Measurements from ENCODE around the gene C9.

Gene C9

GRCh38 chr5:39376293-39376714 lies 12.0 kb upstream of the C9 start:
- Histone ChIP-seq H3K4me3 (no peak overlapping the region), H3K27ac (no peak overlapping the region)
- DNase-seq (ENCODE audit: low spot score) = no peak
- TF ChIP-seq, protein P1, sequence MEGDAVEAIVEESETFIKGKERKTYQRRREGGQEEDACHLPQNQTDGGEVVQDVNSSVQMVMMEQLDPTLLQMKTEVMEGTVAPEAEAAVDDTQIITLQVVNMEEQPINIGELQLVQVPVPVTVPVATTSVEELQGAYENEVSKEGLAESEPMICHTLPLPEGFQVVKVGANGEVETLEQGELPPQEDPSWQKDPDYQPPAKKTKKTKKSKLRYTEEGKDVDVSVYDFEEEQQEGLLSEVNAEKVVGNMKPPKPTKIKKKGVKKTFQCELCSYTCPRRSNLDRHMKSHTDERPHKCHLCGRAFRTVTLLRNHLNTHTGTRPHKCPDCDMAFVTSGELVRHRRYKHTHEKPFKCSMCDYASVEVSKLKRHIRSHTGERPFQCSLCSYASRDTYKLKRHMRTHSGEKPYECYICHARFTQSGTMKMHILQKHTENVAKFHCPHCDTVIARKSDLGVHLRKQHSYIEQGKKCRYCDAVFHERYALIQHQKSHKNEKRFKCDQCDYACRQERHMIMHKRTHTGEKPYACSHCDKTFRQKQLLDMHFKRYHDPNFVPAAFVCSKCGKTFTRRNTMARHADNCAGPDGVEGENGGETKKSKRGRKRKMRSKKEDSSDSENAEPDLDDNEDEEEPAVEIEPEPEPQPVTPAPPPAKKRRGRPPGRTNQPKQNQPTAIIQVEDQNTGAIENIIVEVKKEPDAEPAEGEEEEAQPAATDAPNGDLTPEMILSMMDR (IDR thresholded peaks at IDR 0.05) = peak; percentile 61

DNA sequence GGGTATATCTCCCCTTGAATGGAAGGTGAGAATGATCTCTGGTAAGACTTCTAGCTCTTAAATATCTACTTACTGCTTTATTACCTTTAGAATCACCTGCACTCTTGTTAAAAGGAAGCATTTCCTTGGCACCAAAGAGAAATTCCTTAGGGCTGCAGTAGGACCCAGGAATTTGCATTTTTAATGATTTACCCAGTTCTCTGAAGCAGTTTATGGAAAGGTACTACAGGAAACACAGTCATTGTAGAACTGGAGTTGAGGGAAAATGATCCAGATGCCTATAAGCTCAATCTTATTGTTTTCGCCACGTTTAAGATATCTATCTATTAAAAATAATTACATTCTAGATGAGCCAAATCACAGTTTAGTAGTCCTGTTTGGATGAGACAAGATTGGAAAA lies 9.5 kb upstream of the C9 start:
- TF ChIP-seq, protein P1 (IDR thresholded peaks at IDR 0.05) = no peak
- DNase-seq (ENCODE audit: low spot score) = no peak
- no peak overlapping the region for H3K27ac ChIP-seq
- no peak overlapping the region for H3K4me3 ChIP-seq

DNA sequence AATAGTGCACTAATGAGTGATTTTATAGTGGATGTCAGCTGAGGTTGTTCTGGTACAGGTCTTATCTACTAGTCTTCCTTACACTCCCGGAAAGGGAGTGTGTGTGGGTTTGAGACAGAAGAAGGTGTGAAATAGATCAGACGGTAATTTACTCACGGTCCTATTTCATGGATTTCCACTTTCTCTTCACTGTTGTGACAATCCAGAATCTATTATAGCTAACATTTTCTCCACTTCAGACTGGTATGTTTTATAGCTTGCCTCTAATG lies 7.0 kb upstream of the C9 start:
- DNase-seq (ENCODE audit: low spot score) = no peak
- Histone ChIP-seq H3K27ac (no peak overlapping the region), H3K4me3 (no peak overlapping the region)
- TF ChIP-seq, protein P1 (IDR thresholded peaks at IDR 0.05) = no peak

- DNase-seq (ENCODE audit: low spot score) = no peak
- TF ChIP-seq, protein P1 (IDR thresholded peaks at IDR 0.05) = no peak
- Histone ChIP-seq H3K27ac (no peak overlapping the region), H3K4me3 (no peak overlapping the region)
These were observed 6.5 kb upstream of the C9 start for GRCh38 chr5:39370555-39371366.

DNA sequence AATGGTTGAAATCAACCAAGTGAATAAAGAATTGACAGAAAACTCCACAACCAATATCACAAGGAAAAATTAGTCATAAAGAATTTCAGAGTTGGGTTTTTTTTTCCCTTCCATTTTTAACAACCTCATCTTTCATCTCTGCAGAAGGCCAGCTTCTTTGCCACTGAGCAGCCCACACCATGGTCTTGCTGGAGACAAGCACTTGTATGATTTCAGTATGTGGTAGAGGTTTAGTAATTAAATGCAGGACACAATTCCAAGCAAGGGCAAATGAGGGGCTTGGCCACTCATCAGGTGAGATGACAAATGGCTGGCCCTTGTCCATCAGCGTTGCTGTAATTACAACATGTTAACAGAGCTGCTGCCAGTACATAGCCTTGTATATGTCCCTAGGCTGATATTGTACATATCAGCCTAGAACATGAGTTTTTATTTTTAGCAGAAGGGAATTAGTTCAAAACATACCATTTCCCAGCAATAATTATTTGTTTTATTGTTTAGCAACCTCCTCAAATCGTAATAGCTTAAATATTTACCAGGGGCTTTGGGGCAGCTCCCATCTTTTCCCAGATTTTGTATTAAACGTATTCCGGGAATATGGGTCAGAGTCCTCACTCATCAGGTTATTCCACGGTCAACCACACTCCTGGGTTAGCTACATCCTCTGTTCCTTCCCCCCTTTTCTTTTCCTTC lies 5.0 kb upstream of the C9 start:
- H3K4me3 ChIP-seq = no peak overlapping the region
- TF ChIP-seq, protein P1 (IDR thresholded peaks at IDR 0.05) = no peak
- DNase-seq (ENCODE audit: low spot score) = no peak
- no peak overlapping the region for H3K27ac ChIP-seq

DNA sequence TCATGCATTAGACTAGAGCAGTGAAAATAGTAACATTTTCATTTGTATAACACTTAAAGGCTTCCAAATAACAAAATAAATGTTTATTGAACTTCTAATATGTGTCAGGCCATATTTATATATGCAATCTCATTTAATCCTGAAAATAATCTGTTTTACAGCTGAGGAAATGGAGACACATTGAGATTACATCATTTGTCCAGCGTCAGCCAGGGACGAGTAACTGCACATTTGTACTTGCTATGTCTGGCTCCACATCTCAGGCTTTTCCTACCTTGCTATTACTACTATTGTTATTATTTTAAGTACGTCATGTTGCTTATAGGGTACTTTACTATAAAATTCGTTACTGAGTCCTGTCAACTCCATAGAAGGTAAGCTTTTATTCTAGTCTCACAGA lies 3.8 kb upstream of the C9 start:
- no peak overlapping the region for H3K4me3 ChIP-seq
- TF ChIP-seq, protein P1 (IDR thresholded peaks at IDR 0.05) = no peak
- no peak overlapping the region for H3K27ac ChIP-seq
- no peak for DNase-seq (ENCODE audit: low spot score)

DNA sequence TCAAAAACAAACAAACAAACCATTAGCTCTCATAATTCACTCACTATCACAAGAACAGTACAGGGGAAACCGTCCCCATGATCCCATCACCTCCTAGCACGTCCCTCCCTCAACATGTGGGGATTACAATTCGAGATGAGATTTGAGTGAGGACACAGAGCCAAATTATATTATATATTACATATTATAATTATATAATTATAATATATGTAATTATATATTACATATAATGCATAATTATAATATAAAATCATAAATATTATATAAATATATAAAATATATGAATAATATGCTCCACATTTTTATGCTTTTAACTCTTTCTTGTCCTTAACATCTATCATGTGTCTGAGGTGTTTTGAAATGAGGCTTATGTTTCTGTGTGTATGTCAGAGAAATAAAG lies 3.4 kb upstream of the C9 start:
- TF ChIP-seq, protein P1 (IDR thresholded peaks at IDR 0.05) = no peak
- no peak overlapping the region for H3K27ac ChIP-seq
- DNase-seq (ENCODE audit: low spot score) = no peak
- H3K4me3 ChIP-seq = no peak overlapping the region
